Caco-2 (cell line): ENCODE data around the gene DLK1. TPM values are rescaled to one million over a fixed set of nuclear protein-coding genes. Genes with fewer than 3 reads are reported as not detected.

Source experiments
- BruUV-seq: library from RNA; stranded (reverse); fragments of 400-500 nt; replicated peaks from 2 replicates; lab custom pipeline; 2021; lab: Mats Ljungman, UMichigan
- CTCF ChIA-PET: fragments of 300-600 bp; sonication (Branson Sonifier 250); formaldehyde crosslinking; loops from one replicate; lab custom pipeline; 2022; ENCODE audit warnings: antibody characterized with exemption; lab: Charles Lee
- POLR2A ChIA-PET: fragments of 300-600 bp; sonication (Branson Sonifier 250); formaldehyde crosslinking; loops from one replicate; lab custom pipeline; 2022; ENCODE audit warnings: antibody characterized with exemption; lab: Charles Lee
- DNase-seq, 2 experiments: peaks; one replicate each; pipeline versions ENCODE4 v3.0.0 to v3.0.0-alpha.2; 2020 to 2022
- H3K27me3 ChIP-seq: replicated peaks from 2 replicates; pipeline ENCODE4 v1.6.0; 2011; ENCODE audit warnings: low read length; ENCODE audit not compliant: control insufficient read depth, insufficient read depth
- H3K36me3 ChIP-seq: 2 replicates; pipeline ENCODE4 v1.5.1; 2011; ENCODE audit warnings: low read length; ENCODE audit not compliant: control insufficient read depth, insufficient read depth
- H3K4me1 ChIP-seq: fragments of 250-450 bp; sonication (Bioruptor Pico); 2 replicates; pipeline ENCODE4 v1.5.1; 2020; ENCODE audit warnings: mild to moderate bottlenecking
- H3K4me3 ChIP-seq: 2 replicates; pipeline ENCODE4 v1.5.1; 2011; ENCODE audit warnings: low read depth, mild to moderate bottlenecking, control low read depth, low read length
- H3K9me3 ChIP-seq: fragments of 250-450 bp; sonication (Bioruptor Pico); 2 replicates; pipeline ENCODE4 v1.5.1; 2020; ENCODE audit warnings: mild to moderate bottlenecking, moderate library complexity
- H3K27ac Mint-ChIP-seq: one replicate; pipeline ENCODE4 v1.8.0; 2022; ENCODE audit warnings: mixed read lengths; ENCODE audit not compliant: unreplicated experiment
- H3K27me3 Mint-ChIP-seq: one replicate; pipeline ENCODE4 v1.8.0; 2022; ENCODE audit warnings: mixed read lengths; ENCODE audit not compliant: insufficient read depth, unreplicated experiment
- H3K36me3 Mint-ChIP-seq: one replicate; pipeline ENCODE4 v1.8.0; 2022; ENCODE audit warnings: mild to moderate bottlenecking, mixed read lengths; ENCODE audit not compliant: insufficient read depth, unreplicated experiment
- H3K4me1 Mint-ChIP-seq: one replicate; pipeline ENCODE4 v1.8.0; 2022; ENCODE audit warnings: low read depth, mixed read lengths; ENCODE audit not compliant: unreplicated experiment
- H3K4me3 Mint-ChIP-seq: one replicate; pipeline ENCODE4 v1.8.0; 2022; ENCODE audit warnings: mild to moderate bottlenecking, moderate library complexity, mixed read lengths; ENCODE audit not compliant: unreplicated experiment
- H3K9me3 Mint-ChIP-seq: one replicate; pipeline ENCODE4 v1.8.0; 2022; ENCODE audit warnings: mixed read lengths; ENCODE audit not compliant: unreplicated experiment
- intact Hi-C: fragments of 100-400 bp; cut with micrococcal nuclease; formaldehyde crosslinking; loops from one replicate; pipeline ENCODE4 v1.10.0; 2022; ENCODE audit not compliant: unreplicated experiment
- total RNA-seq: library from RNA; stranded (reverse); gene quantifications from 2 replicates; pipeline ENCODE4 v1.2.3, GENCODE V29; 2022
- TF ChIP-seq, protein P1 (sequence below), 2 experiments: fragments of 200-600 bp in 1 of 2; IDR thresholded peaks; 1 replicate in 1 of 2; 2 replicates in 1 of 2; pipeline versions ENCODE4 v1.5.1 to v1.8.0; 2011 to 2022; ENCODE audit warnings: antibody characterized with exemption in 1 of 2, control low read depth in 1 of 2, inconsistent platforms in 1 of 2, low read depth in 1 of 2, low read length in 1 of 2, mild to moderate bottlenecking in 1 of 2, moderate library complexity in 1 of 2; ENCODE audit not compliant: insufficient read depth in 1 of 2, severe bottlenecking in 1 of 2, unreplicated experiment in 1 of 2

Gene DLK1
- total RNA-seq, 1 experiment from 2014 or later: not detected

DNA sequence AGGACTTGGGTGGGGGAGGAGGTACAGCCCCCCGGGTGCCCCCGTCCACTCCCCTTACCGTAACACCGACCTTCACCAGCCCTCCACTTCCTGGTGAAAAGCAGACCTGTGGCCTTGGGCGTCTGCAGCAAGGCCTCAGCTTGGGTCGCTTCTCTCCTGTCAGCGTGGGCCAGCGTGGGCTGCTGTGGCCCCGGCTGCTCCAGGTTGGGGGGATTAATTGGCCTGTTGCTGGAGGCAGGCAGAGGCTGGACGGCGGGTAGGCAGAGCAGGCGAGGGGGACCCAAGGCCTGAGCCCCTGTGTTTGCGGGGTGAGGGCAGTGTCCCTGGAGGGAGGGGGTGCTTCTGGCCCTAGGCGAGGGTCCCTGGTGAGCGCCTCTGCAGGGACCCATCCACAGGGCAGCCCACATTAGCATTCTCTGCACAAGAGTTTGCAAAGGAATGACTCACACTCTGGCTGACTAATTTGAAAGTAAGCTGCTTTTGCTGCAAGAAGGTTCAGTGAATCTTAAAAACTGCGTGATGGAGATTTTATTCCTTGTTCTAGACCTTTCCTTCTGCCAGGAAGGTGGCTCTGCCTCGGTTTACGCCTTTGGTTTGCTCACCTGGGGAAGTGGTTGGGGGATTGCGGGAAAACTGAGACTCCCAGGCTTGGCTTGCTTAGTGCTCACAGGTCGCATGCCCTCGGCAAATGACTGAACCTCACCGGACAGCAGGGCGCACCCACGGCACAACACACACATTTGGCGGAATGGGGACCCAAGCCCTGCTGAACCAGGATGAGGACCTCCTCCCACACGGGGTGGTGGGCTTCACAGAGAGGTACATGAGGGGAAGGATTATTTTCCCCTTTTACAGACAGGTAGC lies 37.9 kb upstream of the DLK1 start:
- H3K4me3 ChIP-seq: no peak overlapping the region
- H3K36me3 Mint-ChIP-seq: no peaks in the 10 kb centered on the region
- H3K4me3 Mint-ChIP-seq: no peak overlapping the region
- H3K9me3 ChIP-seq: no peaks in the 10 kb centered on the region
- DNase-seq: no peak
- peaks cover 12% of the 10 kb centered on the region for H3K4me1 Mint-ChIP-seq
- intact Hi-C loops: no loop called here
- no peaks in the 10 kb centered on the region for H3K4me1 ChIP-seq
- H3K9me3 Mint-ChIP-seq: no peaks in the 10 kb centered on the region
- POLR2A ChIA-PET: no interaction called here
- CTCF ChIA-PET: no interaction called here
- peaks cover 9% of the 10 kb centered on the region for H3K27me3 Mint-ChIP-seq
- no peaks in the 10 kb centered on the region for H3K36me3 ChIP-seq
- TF ChIP-seq, protein P1, sequence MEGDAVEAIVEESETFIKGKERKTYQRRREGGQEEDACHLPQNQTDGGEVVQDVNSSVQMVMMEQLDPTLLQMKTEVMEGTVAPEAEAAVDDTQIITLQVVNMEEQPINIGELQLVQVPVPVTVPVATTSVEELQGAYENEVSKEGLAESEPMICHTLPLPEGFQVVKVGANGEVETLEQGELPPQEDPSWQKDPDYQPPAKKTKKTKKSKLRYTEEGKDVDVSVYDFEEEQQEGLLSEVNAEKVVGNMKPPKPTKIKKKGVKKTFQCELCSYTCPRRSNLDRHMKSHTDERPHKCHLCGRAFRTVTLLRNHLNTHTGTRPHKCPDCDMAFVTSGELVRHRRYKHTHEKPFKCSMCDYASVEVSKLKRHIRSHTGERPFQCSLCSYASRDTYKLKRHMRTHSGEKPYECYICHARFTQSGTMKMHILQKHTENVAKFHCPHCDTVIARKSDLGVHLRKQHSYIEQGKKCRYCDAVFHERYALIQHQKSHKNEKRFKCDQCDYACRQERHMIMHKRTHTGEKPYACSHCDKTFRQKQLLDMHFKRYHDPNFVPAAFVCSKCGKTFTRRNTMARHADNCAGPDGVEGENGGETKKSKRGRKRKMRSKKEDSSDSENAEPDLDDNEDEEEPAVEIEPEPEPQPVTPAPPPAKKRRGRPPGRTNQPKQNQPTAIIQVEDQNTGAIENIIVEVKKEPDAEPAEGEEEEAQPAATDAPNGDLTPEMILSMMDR (IDR thresholded peaks at IDR 0.05; ENCODE audit: insufficient read depth in 1 of 2, low read depth in 1 of 2, low read length in 1 of 2, severe bottlenecking in 1 of 2, unreplicated experiment in 1 of 2): no peak
- BruUV-seq: no TSS peak
- no peak overlapping the region for H3K27ac Mint-ChIP-seq
- H3K27me3 ChIP-seq: no peaks in the 10 kb centered on the region

DNA sequence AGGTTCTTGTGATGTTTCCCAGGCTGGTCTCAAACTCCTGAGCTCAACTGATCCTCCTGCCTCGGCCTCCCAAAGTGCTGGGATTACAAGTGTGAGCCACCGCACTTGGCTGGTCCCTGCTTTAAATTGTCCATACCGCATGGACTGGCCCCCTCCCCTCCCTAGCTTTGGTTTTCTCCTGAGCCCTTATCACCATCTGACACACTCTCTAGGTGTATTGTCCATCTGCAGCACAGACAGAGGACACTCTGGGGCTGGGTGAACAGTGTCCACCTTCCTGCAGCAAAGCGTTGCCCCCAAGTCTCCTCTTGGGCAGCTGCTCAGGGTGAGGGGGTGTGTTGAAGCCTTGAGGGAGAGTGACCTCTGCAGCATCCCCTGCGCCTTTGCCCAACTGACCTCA lies 36.0 kb upstream of the DLK1 start:
- Histone ChIP-seq H3K9me3 (no peaks in the 10 kb centered on the region), H3K27me3 (no peaks in the 10 kb centered on the region), H3K36me3 (no peaks in the 10 kb centered on the region), H3K4me3 (no peak overlapping the region), H3K4me1 (no peaks in the 10 kb centered on the region)
- H3K27ac Mint-ChIP-seq: no peak overlapping the region
- TF ChIP-seq, protein P1 (IDR thresholded peaks at IDR 0.05; ENCODE audit: insufficient read depth in 1 of 2, low read depth in 1 of 2, low read length in 1 of 2, severe bottlenecking in 1 of 2, unreplicated experiment in 1 of 2): no peak
- peaks cover 12% of the 10 kb centered on the region for H3K4me1 Mint-ChIP-seq
- DNase-seq: no peak
- ChIA-PET CTCF (no interaction called here), POLR2A (no interaction called here)
- H3K9me3 Mint-ChIP-seq: no peaks in the 10 kb centered on the region
- BruUV-seq: no TSS peak
- no peaks in the 10 kb centered on the region for H3K36me3 Mint-ChIP-seq
- H3K4me3 Mint-ChIP-seq: no peak overlapping the region
- intact Hi-C loops: no loop called here
- H3K27me3 Mint-ChIP-seq: peaks cover 9% of the 10 kb centered on the region

DNA sequence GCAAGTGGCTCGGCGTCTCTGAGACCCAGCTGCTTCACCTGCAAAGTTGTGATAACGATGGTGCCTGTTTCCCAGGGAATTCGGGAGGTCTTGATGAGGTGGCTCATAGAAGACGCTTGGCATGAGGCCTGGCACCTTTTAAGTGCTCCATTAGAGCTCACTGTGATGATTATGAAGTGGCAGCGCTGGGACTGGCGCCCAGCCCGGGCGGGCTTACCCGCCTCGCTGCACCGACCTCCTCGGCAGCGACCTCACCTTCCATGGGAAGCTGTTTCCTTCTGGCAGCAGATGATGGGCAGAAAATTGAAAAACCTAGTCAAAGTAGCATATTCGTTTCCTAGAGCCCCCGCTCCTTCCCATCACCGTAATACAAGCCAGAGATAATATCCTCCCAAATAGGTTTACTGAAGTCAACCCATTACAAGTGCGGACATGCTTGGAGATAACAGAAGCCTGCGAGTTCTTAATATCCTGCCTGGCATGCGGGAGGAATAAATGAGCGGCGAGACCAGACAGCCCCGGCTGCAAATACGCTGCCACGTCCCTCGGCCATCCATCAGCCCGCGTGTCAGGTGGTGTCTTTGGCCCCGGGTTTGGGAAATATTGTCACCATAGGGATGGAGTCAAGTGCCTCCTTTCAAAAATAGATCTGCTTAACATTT lies 35.2 kb upstream of the DLK1 start:
- Histone ChIP-seq H3K9me3 (no peaks in the 10 kb centered on the region), H3K36me3 (no peaks in the 10 kb centered on the region), H3K27me3 (no peaks in the 10 kb centered on the region), H3K4me1 (no peaks in the 10 kb centered on the region), H3K4me3 (no peak overlapping the region)
- peaks cover 9% of the 10 kb centered on the region for H3K27me3 Mint-ChIP-seq
- POLR2A ChIA-PET: no interaction called here
- BruUV-seq: no TSS peak
- intact Hi-C loops: no loop called here
- CTCF ChIA-PET: no interaction called here
- no peak for DNase-seq
- TF ChIP-seq, protein P1 (IDR thresholded peaks at IDR 0.05; ENCODE audit: insufficient read depth in 1 of 2, low read depth in 1 of 2, low read length in 1 of 2, severe bottlenecking in 1 of 2, unreplicated experiment in 1 of 2): no peak
- H3K36me3 Mint-ChIP-seq: no peaks in the 10 kb centered on the region
- no peak overlapping the region for H3K4me3 Mint-ChIP-seq
- H3K9me3 Mint-ChIP-seq: no peaks in the 10 kb centered on the region
- no peak overlapping the region for H3K27ac Mint-ChIP-seq
- H3K4me1 Mint-ChIP-seq: peaks cover 12% of the 10 kb centered on the region
